Heart left ventricle (tissue), 16 donors: ENCODE results near the gene CABS1. TPM values are rescaled to one million over a fixed set of nuclear protein-coding genes. Genes with fewer than 3 reads are reported as not detected.

Experiments
- ATAC-seq, 4 donors: fragments of 200-7000 bp; cut with Tn5 transposase; one replicate each; pipeline ENCODE4 v1.9.1; 2020 to 2022; ENCODE audit warnings: moderate library complexity in 4 of 4, mild to moderate bottlenecking in 3 of 4, moderate number of reproducible peaks in 1 of 4
- DNase-seq, 5 donors: peaks; one replicate each; pipeline ENCODE4 v3.0.0-alpha.2; 2020
- H3K27ac ChIP-seq, 12 donors: fragments of 200-600 bp; sonication (generic) in 4 of 12; one replicate each; pipeline versions ENCODE4 v1.5.0 to v1.8.0; 2016 to 2022; ENCODE audit warnings: mild to moderate bottlenecking in 2 of 12
- H3K27me3 ChIP-seq, 9 donors: fragments of 200-600 bp; sonication (generic) in 2 of 9; one replicate each; pipeline versions ENCODE4 v1.5.1 to v1.8.0; 2016 to 2022; ENCODE audit warnings: mild to moderate bottlenecking in 3 of 9
- H3K36me3 ChIP-seq, 9 donors: fragments of 200-600 bp; sonication (generic) in 2 of 9; one replicate each; pipeline versions ENCODE4 v1.5.0 to v1.8.0; 2018 to 2022; ENCODE audit warnings: mild to moderate bottlenecking in 2 of 9
- H3K4me1 ChIP-seq, 12 donors: fragments of 200-600 bp; sonication (generic) in 4 of 12; one replicate each; pipeline versions ENCODE4 v1.5.0 to v1.8.0; 2016 to 2022; ENCODE audit warnings: mild to moderate bottlenecking in 3 of 12
- H3K4me3 ChIP-seq, 12 donors: fragments of 200-600 bp; sonication (generic) in 4 of 12; one replicate each; pipeline versions ENCODE4 v1.5.0 to v1.8.0; 2017 to 2022; ENCODE audit warnings: mild to moderate bottlenecking in 9 of 12, moderate library complexity in 4 of 12
- H3K9me3 ChIP-seq, 12 donors: fragments of 200-600 bp; sonication (generic) in 4 of 12; one replicate each; pipeline versions ENCODE4 v1.5.0 to v1.8.0; 2016 to 2022; ENCODE audit warnings: mild to moderate bottlenecking in 1 of 12
- CTCF ChIP-seq, 12 donors: fragments of 200-600 bp; sonication (generic) in 4 of 12; IDR thresholded peaks; one replicate each; pipeline versions ENCODE4 v1.5.0 to v1.8.0; 2018 to 2022; ENCODE audit warnings: antibody characterized with exemption in 12 of 12, mild to moderate bottlenecking in 5 of 12
- POLR2A ChIP-seq, 2 donors: fragments of 450-650 bp; IDR thresholded peaks; one replicate each; pipeline ENCODE4 v1.6.1; 2017; ENCODE audit warnings: antibody characterized with exemption in 2 of 2, mild to moderate bottlenecking in 2 of 2, moderate library complexity in 2 of 2
- WGBS, 4 donors: extraction: QIAGEN DNeasy Blood & Tissue Kit in 2 of 4; methylation state at CpG; one replicate each; pipeline versions ENCODE4 v1.1.5 to v1.1.7; 2013 to 2018; 5-methylcytosine and 5-hydroxymethylcytosine counted together
- intact Hi-C, 10 donors: fragments of 100-400 bp; cut with DNase I; formaldehyde crosslinking; loops; one replicate each; pipeline versions ENCODE4 v1.11.1 to v1.14.2; 2022
- polyA plus RNA-seq, 2 donors: library from polyadenylated mRNA; stranded (reverse); fragments of 200-250 nt; gene quantifications; one replicate each; pipeline ENCODE4 v1.2.3, GENCODE V29; 2013
- total RNA-seq, 9 donors: library from RNA; depleted of rRNA in 2 of 9; stranded (reverse); fragments of >200 nt in 2 of 9; fragmentation: NEBNext Ultra II Directional in 3 of 9; extraction: Animal tissue kit (Norgen Biotek cat#: 25700) in 3 of 9; gene quantifications; one replicate each; pipeline versions ENCODE4 v1.1.0 to v1.2.4, GENCODE V29; 2016 to 2023
- donor health status: ischemic (EF 13 %, LVEDD 7.1; RV severe dilation, severe dysfunction).
- donor health status: healthy with polysubstance abuse.
- donor health status: DM: no; HTN: yes; CAD: no.
- donor health status: DM: no; HTN: no; CAD: no.
- donor health status: ischemic (EF 25% LVEDD 6.9; RV normal size, moderate dysfunction).
- donor health status: ischemic (EF 25% LVEDD 5.7; RV mildly dilated, moderate dysfunction).
- donor health status: healthy.
- donor health status: DM: yes; HTN: yes; CAD: no.
- donor health status: ischemic (EF 35%, LVEDD 5.7; RV mildly dilated, moderate dysfunction).
- donor health status: nonischemic (EF 11% LVEDD 7.7; RV severe dilation, severe dysfunction).
- donor health status: DM: yes; HTN: yes; CAD: no.
- donor health status: PGD.
- donor health status: ischemic (EF 29% LVEDD 5.4; RV normal size, mild dysfunction).
- donor health status: nonischemic (EF 23%, LVEDD 6.1; RV moderate dilation, normal function).

The CABS1 gene
- total and polyA plus RNA-seq, 11 donors = not detected

GRCh38 chr4:70305601-70306000 lies 29.2 kb upstream of the CABS1 start:
- no peak overlapping the region for H3K27ac ChIP-seq
- ATAC-seq (no peak), DNase-seq (no peak)
- intact Hi-C loops = no loop called here
- no peaks in the 10 kb centered on the region for H3K36me3 ChIP-seq
- no peaks in the 10 kb centered on the region for H3K27me3 ChIP-seq
- H3K4me3 ChIP-seq = no peak overlapping the region
- TF ChIP-seq CTCF (IDR thresholded peaks at IDR 0.05) = no peak
- no peak for TF ChIP-seq POLR2A (IDR thresholded peaks at IDR 0.05)
- 40 to 58% (median 45%) methylated on average over 4 of the region's 4 CpGs for WGBS, 4 donors
- no peaks in the 10 kb centered on the region for H3K4me1 ChIP-seq
- H3K9me3 ChIP-seq = peaks cover 0 to 4% (median 0%) of the 10 kb centered on the region in 12 donors

DNA sequence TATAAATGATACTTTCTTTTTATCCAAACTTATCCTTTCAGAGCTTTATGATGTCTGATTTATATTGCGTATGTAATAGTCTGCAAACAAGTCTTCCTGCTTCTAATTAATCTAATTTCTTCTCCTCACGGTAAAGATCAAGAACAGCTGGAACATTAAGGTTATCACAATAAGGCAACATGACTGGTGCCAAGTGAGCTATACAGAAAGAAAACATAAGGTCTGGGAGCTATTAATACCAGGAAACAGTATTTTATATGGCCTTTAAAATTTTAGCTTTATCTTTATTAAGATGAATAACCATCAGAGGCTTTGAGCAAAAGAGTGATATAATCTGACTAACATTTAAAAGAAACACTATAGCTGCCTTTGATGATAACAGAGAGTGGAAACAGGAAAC lies 28.7 kb upstream of the CABS1 start:
- no peak for ATAC-seq
- Histone ChIP-seq H3K27me3 (no peaks in the 10 kb centered on the region), H3K27ac (no peak overlapping the region), H3K4me1 (no peaks in the 10 kb centered on the region), H3K36me3 (no peaks in the 10 kb centered on the region), H3K4me3 (no peak overlapping the region), H3K9me3 (peaks cover 0 to 4% (median 0%) of the 10 kb centered on the region in 12 donors)
- 32 to 44% (median 33%) methylated on average over 2 of the region's 2 CpGs for WGBS, 4 donors
- intact Hi-C loops = no loop called here
- DNase-seq = no peak
- no peak for TF ChIP-seq CTCF (IDR thresholded peaks at IDR 0.05)
- TF ChIP-seq POLR2A (IDR thresholded peaks at IDR 0.05) = no peak

DNA sequence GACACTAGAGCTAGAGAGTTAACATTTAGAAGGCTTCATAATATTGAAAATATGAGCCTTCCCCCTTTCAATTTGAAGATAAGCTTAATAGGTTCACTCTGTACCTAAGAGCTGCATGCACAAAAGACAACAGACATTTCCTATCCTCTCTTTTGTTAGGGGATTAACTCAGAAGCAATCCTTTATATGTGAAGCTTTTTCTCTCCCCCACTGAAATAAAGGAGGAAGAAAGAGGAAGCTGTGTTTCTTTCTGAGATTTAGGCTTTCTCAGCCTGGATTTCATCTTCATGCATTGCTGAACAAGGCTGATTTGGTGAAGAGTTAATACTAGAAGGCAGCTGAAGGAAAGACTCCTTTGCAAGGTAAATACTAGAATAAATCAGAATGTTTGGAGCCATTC lies 21.0 kb upstream of the CABS1 start:
- no peak for ATAC-seq
- H3K4me1 ChIP-seq = no peaks in the 10 kb centered on the region
- no peak for DNase-seq
- no peaks in the 10 kb centered on the region for H3K27me3 ChIP-seq
- no peak overlapping the region for H3K27ac ChIP-seq
- intact Hi-C loops = no loop called here
- no peaks in the 10 kb centered on the region for H3K9me3 ChIP-seq
- H3K4me3 ChIP-seq = no peak overlapping the region
- H3K36me3 ChIP-seq = no peaks in the 10 kb centered on the region
- no peak for TF ChIP-seq CTCF (IDR thresholded peaks at IDR 0.05)
- TF ChIP-seq POLR2A (IDR thresholded peaks at IDR 0.05) = no peak

GRCh38 chr4:70315928-70316327 lies 18.9 kb upstream of the CABS1 start:
- H3K4me3 ChIP-seq = no peak overlapping the region
- no peak overlapping the region for H3K27ac ChIP-seq
- H3K9me3 ChIP-seq = no peaks in the 10 kb centered on the region
- no peaks in the 10 kb centered on the region for H3K36me3 ChIP-seq
- ATAC-seq (no peak), DNase-seq (no peak)
- no peaks in the 10 kb centered on the region for H3K4me1 ChIP-seq
- WGBS, 4 donors = 0 to 44% (median 29%) methylated on average over 1 of the region's 1 CpG
- H3K27me3 ChIP-seq = no peaks in the 10 kb centered on the region
- no peak for TF ChIP-seq CTCF (IDR thresholded peaks at IDR 0.05)
- TF ChIP-seq POLR2A (IDR thresholded peaks at IDR 0.05) = no peak
- intact Hi-C loops = no loop called here
